Caco-2 (cell line): Measurements from ENCODE around the gene NANOS1. TPM values are rescaled to one million over a fixed set of nuclear protein-coding genes. Genes with fewer than 3 reads are reported as not detected.

Experiments used
- BruUV-seq: library from RNA; stranded (reverse); fragments of 400-500 nt; replicated peaks from 2 replicates; lab custom pipeline; 2021; lab: Mats Ljungman, UMichigan
- CTCF ChIA-PET: fragments of 300-600 bp; sonication (Branson Sonifier 250); formaldehyde crosslinking; loops from one replicate; lab custom pipeline; 2022; ENCODE audit warnings: antibody characterized with exemption; lab: Charles Lee
- POLR2A ChIA-PET: fragments of 300-600 bp; sonication (Branson Sonifier 250); formaldehyde crosslinking; loops from one replicate; lab custom pipeline; 2022; ENCODE audit warnings: antibody characterized with exemption; lab: Charles Lee
- DNase-seq, 2 experiments: peaks; one replicate each; pipeline versions ENCODE4 v3.0.0 to v3.0.0-alpha.2; 2020 to 2022
- H3K27me3 ChIP-seq: replicated peaks from 2 replicates; pipeline ENCODE4 v1.6.0; 2011; ENCODE audit warnings: low read length; ENCODE audit not compliant: control insufficient read depth, insufficient read depth
- H3K36me3 ChIP-seq: 2 replicates; pipeline ENCODE4 v1.5.1; 2011; ENCODE audit warnings: low read length; ENCODE audit not compliant: control insufficient read depth, insufficient read depth
- H3K4me1 ChIP-seq: fragments of 250-450 bp; sonication (Bioruptor Pico); 2 replicates; pipeline ENCODE4 v1.5.1; 2020; ENCODE audit warnings: mild to moderate bottlenecking
- H3K4me3 ChIP-seq: 2 replicates; pipeline ENCODE4 v1.5.1; 2011; ENCODE audit warnings: low read depth, mild to moderate bottlenecking, control low read depth, low read length
- H3K9me3 ChIP-seq: fragments of 250-450 bp; sonication (Bioruptor Pico); 2 replicates; pipeline ENCODE4 v1.5.1; 2020; ENCODE audit warnings: mild to moderate bottlenecking, moderate library complexity
- H3K27ac Mint-ChIP-seq: one replicate; pipeline ENCODE4 v1.8.0; 2022; ENCODE audit warnings: mixed read lengths; ENCODE audit not compliant: unreplicated experiment
- H3K27me3 Mint-ChIP-seq: one replicate; pipeline ENCODE4 v1.8.0; 2022; ENCODE audit warnings: mixed read lengths; ENCODE audit not compliant: insufficient read depth, unreplicated experiment
- H3K36me3 Mint-ChIP-seq: one replicate; pipeline ENCODE4 v1.8.0; 2022; ENCODE audit warnings: mild to moderate bottlenecking, mixed read lengths; ENCODE audit not compliant: insufficient read depth, unreplicated experiment
- H3K4me1 Mint-ChIP-seq: one replicate; pipeline ENCODE4 v1.8.0; 2022; ENCODE audit warnings: low read depth, mixed read lengths; ENCODE audit not compliant: unreplicated experiment
- H3K4me3 Mint-ChIP-seq: one replicate; pipeline ENCODE4 v1.8.0; 2022; ENCODE audit warnings: mild to moderate bottlenecking, moderate library complexity, mixed read lengths; ENCODE audit not compliant: unreplicated experiment
- H3K9me3 Mint-ChIP-seq: one replicate; pipeline ENCODE4 v1.8.0; 2022; ENCODE audit warnings: mixed read lengths; ENCODE audit not compliant: unreplicated experiment
- CTCF ChIP-seq, 2 experiments: fragments of 200-600 bp in 1 of 2; IDR thresholded peaks; 1 replicate in 1 of 2; 2 replicates in 1 of 2; pipeline versions ENCODE4 v1.5.1 to v1.8.0; 2011 to 2022; ENCODE audit warnings: antibody characterized with exemption in 1 of 2, control low read depth in 1 of 2, inconsistent platforms in 1 of 2, low read depth in 1 of 2, low read length in 1 of 2, mild to moderate bottlenecking in 1 of 2, moderate library complexity in 1 of 2; ENCODE audit not compliant: insufficient read depth in 1 of 2, severe bottlenecking in 1 of 2, unreplicated experiment in 1 of 2
- intact Hi-C: fragments of 100-400 bp; cut with micrococcal nuclease; formaldehyde crosslinking; loops from one replicate; pipeline ENCODE4 v1.10.0; 2022; ENCODE audit not compliant: unreplicated experiment
- total RNA-seq: library from RNA; stranded (reverse); gene quantifications from 2 replicates; pipeline ENCODE4 v1.2.3, GENCODE V29; 2022

NANOS1 gene
- total RNA-seq, 1 experiment from 2014 or later: 5.9 TPM

- Mint-ChIP-seq H3K9me3 (peaks cover 18% of the 10 kb centered on the region), H3K36me3 (no peaks in the 10 kb centered on the region), H3K4me3 (no peak overlapping the region), H3K27ac (no peak overlapping the region), H3K4me1 (no peaks in the 10 kb centered on the region), H3K27me3 (peaks cover 3% of the 10 kb centered on the region)
- POLR2A ChIA-PET: no interaction called here
- Histone ChIP-seq H3K4me3 (no peak overlapping the region), H3K36me3 (no peaks in the 10 kb centered on the region), H3K9me3 (no peaks in the 10 kb centered on the region), H3K4me1 (no peaks in the 10 kb centered on the region), H3K27me3 (no peaks in the 10 kb centered on the region)
- BruUV-seq: no TSS peak
- CTCF ChIA-PET: interaction anchor here (0.6 kb wide), 1 partner anchor 415 kb away, joined by 5 read pairs; no protein-coding TSS in a partner anchor
- no peak for TF ChIP-seq CTCF (IDR thresholded peaks at IDR 0.05; ENCODE audit: insufficient read depth in 1 of 2, low read depth in 1 of 2, low read length in 1 of 2, severe bottlenecking in 1 of 2, unreplicated experiment in 1 of 2)
- intact Hi-C loops: no loop called here
- no peak for DNase-seq
Measured at GRCh38 chr10:118983263-118983662, 46.3 kb upstream of the NANOS1 start.

- Mint-ChIP-seq H3K4me1 (no peaks in the 10 kb centered on the region), H3K4me3 (no peak overlapping the region), H3K9me3 (peaks cover 18% of the 10 kb centered on the region), H3K27ac (no peak overlapping the region), H3K27me3 (peaks cover 6% of the 10 kb centered on the region), H3K36me3 (no peaks in the 10 kb centered on the region)
- H3K9me3 ChIP-seq: peaks cover 3% of the 10 kb centered on the region; the same call in 1 of the 2 replicates
- H3K4me1 ChIP-seq: no peaks in the 10 kb centered on the region
- no peak overlapping the region for H3K4me3 ChIP-seq
- ChIA-PET POLR2A (no interaction called here), CTCF (no interaction called here)
- no peaks in the 10 kb centered on the region for H3K36me3 ChIP-seq
- intact Hi-C loops: no loop called here
- TF ChIP-seq CTCF (IDR thresholded peaks at IDR 0.05; ENCODE audit: insufficient read depth in 1 of 2, low read depth in 1 of 2, low read length in 1 of 2, severe bottlenecking in 1 of 2, unreplicated experiment in 1 of 2): no peak
- BruUV-seq: no TSS peak
- H3K27me3 ChIP-seq: no peaks in the 10 kb centered on the region
- no peak for DNase-seq
Measured at GRCh38 chr10:118985576-118985975, 43.9 kb upstream of the NANOS1 start.

GRCh38 chr10:118986815-118987790 lies 42.4 kb upstream of the NANOS1 start:
- no TSS peak for BruUV-seq
- TF ChIP-seq CTCF (IDR thresholded peaks at IDR 0.05; ENCODE audit: insufficient read depth in 1 of 2, low read depth in 1 of 2, low read length in 1 of 2, severe bottlenecking in 1 of 2, unreplicated experiment in 1 of 2): no peak
- no peak for DNase-seq
- Mint-ChIP-seq H3K9me3 (peaks cover 18% of the 10 kb centered on the region), H3K27me3 (peaks cover 6% of the 10 kb centered on the region), H3K27ac (no peak overlapping the region), H3K4me3 (no peak overlapping the region), H3K36me3 (no peaks in the 10 kb centered on the region), H3K4me1 (no peaks in the 10 kb centered on the region)
- ChIA-PET CTCF (no interaction called here), POLR2A (no interaction called here)
- intact Hi-C loops: no loop called here
- H3K27me3 ChIP-seq: no peaks in the 10 kb centered on the region
- H3K4me3 ChIP-seq: no peak overlapping the region
- H3K36me3 ChIP-seq: no peaks in the 10 kb centered on the region
- 0 out of 2 replicates have a peak, but pooled peaks cover 2% of the 10 kb centered on the region for H3K4me1 ChIP-seq
- peaks cover 3% of the 10 kb centered on the region; the same call in 1 of the 2 replicates for H3K9me3 ChIP-seq
